IgD-negative memory B cell (primary cell): ENCODE measurements around the gene ADGRG3. TPM values are rescaled to one million over a fixed set of nuclear protein-coding genes. Genes with fewer than 3 reads are reported as not detected.

Experiments
- H3K27ac Mint-ChIP-seq, 3 donors: one replicate each; pipeline ENCODE4 v1.8.0; 2020 to 2022; ENCODE audit warnings: mild to moderate bottlenecking in 3 of 3, mixed read lengths in 3 of 3, moderate library complexity in 1 of 3
- H3K27me3 Mint-ChIP-seq: one replicate; pipeline ENCODE4 v1.8.0; 2021; ENCODE audit warnings: mixed read lengths
- H3K36me3 Mint-ChIP-seq: one replicate; pipeline ENCODE4 v1.8.0; 2020; ENCODE audit warnings: mild to moderate bottlenecking, mixed read lengths
- H3K4me1 Mint-ChIP-seq, 3 donors: one replicate each; pipeline ENCODE4 v1.8.0; 2020 to 2022; ENCODE audit warnings: mixed read lengths in 3 of 3, mild to moderate bottlenecking in 1 of 3
- H3K4me3 Mint-ChIP-seq, 4 donors: one replicate each; pipeline ENCODE4 v1.8.0; 2020 to 2022; ENCODE audit warnings: mild to moderate bottlenecking in 4 of 4, mixed read lengths in 4 of 4, moderate library complexity in 3 of 4
- H3K9me3 Mint-ChIP-seq, 3 donors: one replicate each; pipeline ENCODE4 v1.8.0; 2020 to 2021; ENCODE audit warnings: mixed read lengths in 3 of 3, mild to moderate bottlenecking in 1 of 3
- polyA plus RNA-seq: library from polyadenylated mRNA; unstranded; fragments of 300-500 nt; fragmentation: Illumina TruSeq; gene quantifications from one replicate; pipeline ENCODE4 v1.2.3, GENCODE V29; 2021

The ADGRG3 gene
- polyA plus RNA-seq, 1 donor from 2014 or later = not detected

DNA sequence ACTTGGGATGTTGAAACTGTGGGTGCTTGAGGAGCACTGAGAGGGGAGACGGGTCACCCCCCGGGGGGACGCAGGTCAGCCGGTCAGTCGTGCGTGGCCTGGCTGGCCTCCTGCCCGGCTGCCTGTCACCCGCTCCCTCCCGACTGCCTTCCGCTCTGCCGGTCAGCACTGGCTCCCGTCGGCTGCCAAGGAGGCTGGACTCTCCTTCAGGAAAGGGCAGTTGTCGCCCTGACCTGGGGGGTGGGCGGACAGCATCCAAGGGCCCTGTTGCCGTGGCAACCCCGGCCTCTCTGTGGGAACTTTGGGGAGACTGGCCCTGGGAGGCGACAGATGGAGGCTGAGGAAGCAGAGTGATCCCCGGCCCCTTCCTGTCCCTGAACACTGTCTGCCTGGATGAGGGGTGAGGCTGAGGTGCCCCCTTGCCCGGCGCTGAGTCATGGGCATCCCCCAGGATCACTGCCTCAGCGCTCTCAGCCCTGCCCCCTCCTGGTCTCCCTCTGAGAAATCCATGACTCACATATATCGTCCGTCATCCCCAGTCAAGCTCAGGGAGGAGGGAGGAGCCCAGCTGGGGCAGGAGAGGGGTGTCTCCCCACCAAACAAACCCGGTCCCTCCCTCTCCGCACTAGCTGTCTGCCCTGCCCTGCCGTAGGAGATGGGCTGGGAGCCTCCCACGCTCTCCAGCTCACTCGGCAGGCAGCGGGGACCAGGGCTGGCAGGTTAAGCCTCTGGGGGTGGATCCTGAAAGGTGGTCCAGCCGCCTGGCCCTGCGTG, 39.9 kb upstream of the ADGRG3 start, which contains the start of gene ADGRG1:
ADGRG1 (plus strand) TSS at position 623 of the 774 bp plus-strand sequence. CDS start 21,658 bp downstream, outside the sequence.
- H3K36me3 Mint-ChIP-seq = no peaks in the 10 kb centered on the region
- H3K9me3 Mint-ChIP-seq = no peaks in the 10 kb centered on the region
- H3K4me1 Mint-ChIP-seq = no peaks in the 10 kb centered on the region
- H3K4me3 Mint-ChIP-seq = no peak within 1 kb of the TSS
- H3K27ac Mint-ChIP-seq = no peak within 1 kb of the TSS
- peaks cover 36% of the 10 kb centered on the region for H3K27me3 Mint-ChIP-seq

DNA sequence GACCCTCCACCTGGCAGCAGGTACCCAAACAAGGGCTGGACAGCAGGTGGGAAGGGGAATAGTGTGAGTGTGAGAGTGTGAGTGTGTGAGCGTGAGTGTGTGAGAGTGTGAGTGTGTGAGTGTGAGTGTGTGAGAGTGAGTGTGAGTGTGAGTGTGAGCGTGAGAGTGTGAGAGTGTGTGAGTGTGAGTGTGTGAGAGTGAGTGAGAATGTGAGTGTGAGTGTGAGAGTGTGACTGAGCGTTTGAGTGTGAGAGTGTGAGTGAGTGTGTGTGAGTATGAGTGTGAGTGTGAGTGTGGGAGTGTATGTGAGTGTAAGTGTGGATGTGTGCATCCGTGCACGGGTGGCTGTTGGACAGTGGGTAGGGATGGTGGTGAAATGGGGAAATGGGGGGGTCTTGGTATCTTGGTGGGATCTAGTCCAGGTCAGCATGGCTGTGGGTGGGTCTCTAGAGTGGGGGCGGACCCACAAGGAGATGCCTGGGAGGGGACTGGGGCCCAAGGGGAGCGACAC, 39.3 kb upstream of the ADGRG3 start:
- Mint-ChIP-seq H3K27ac (no peak overlapping the region), H3K4me3 (no peak overlapping the region), H3K36me3 (no peaks in the 10 kb centered on the region), H3K27me3 (peaks cover 36% of the 10 kb centered on the region), H3K4me1 (no peaks in the 10 kb centered on the region), H3K9me3 (no peaks in the 10 kb centered on the region)

DNA sequence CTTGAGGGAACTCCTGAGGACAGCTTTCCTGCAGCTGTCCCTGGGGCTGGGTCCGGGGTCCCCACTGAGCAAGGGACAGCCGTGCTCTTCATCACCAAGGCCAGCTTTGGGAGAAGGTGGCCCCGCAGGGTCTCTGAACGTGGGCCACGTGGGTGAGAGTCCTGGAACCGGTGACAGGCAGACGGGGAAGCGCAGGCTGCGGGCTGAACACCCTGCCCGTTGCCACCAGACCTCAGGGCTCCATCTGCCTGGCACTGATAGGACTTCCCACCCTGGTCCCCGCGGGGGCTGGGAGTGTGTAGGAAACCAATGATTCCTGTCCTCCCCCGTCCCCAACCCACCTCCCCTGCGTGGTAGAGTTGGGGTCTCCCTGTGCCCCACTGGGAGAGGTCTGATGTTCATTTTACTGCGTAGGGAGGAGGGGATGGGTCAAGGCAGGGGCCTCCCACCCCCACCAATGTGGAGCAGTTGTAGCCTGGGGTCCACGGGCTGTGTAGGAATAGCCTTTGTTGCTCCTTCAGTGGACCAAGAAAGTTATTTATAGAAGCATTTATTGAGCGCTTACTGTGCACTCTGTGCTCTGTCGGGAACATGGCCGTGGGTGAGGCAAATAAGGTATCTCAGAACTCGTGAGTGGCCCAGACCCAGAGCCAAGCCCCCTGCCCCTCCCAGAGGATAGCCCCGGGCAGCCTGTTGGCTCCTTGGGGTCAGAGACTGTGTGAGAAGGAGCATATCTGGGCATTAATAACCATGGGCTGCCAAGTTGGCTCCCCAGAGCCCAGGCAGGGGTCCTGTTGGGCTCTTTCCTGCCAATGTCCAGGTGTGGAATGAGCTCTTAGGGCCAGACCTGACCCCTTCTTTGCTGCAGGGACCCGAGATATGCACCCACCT, 38.3 kb upstream of the ADGRG3 start:
- Mint-ChIP-seq H3K4me1 (no peaks in the 10 kb centered on the region), H3K9me3 (no peaks in the 10 kb centered on the region), H3K36me3 (no peaks in the 10 kb centered on the region), H3K27ac (no peak overlapping the region), H3K4me3 (no peak overlapping the region), H3K27me3 (peaks cover 37% of the 10 kb centered on the region)

DNA sequence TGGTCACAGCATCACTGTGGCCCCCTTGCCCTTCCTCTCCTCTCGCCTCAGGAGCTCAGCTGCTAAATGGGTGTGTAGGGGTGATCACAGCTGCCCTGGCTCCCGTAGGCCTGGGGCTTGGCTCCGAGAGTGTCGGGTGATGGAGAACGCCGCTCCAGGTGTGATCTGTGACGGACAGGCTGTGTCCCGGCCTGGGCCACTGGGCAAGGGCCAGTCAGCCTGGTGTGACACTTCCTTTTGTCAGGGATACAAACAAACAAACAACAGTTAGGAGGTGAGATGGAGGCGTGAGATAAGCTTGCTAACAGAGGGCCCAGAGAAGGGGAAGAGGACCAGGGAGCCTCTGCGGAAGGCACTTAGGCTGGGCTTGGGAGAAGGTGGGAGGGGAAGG, 37.7 kb upstream of the ADGRG3 start:
- no peak overlapping the region for H3K27ac Mint-ChIP-seq
- no peak overlapping the region for H3K4me3 Mint-ChIP-seq
- peaks cover 35% of the 10 kb centered on the region for H3K27me3 Mint-ChIP-seq

DNA sequence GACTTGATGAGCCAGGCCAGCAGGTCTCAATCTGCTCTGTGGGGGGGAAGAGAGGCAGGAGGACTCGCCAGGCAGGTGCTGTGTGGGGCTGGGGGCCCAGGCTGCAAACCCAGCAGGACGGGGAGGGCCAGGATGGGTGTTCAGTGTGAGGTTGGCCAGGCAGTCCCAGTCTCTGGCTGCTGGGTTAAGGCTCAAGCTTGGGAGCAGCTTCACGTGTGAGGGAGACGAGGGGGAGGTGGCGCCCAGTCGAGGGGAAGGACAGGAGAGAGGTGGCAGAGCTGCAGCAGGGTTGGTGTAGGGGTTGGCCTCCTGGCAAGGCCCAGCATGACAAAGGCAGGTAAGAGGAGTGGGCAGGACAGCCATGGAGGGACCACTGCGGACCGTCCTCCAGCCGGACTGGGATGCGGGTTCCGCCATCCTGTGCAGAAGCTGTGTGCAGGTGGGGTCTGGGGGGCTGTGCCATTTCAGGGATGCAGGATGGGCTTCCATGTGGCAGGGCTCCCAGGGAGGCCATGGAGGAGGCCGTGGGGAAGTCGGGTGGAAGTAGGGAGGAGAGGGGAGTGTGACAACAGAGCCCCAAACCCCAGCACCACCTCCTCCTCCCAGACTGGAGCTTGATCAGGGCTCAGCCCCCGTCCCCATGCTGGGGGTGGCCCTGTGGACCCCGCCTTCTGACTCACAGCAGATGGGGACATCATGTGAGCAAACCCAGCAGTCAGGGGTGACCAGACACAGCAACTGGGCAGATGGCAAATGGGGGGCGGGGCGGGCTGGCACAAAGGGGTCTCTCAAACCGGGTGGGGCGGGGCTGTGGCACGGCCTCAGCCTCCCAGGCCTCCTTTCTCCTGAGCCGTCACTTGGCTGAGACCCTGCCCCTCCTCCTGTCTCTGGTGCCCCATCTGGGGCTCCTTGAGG, 36.9 kb upstream of the ADGRG3 start:
- Mint-ChIP-seq H3K4me3 (peak overlapping the region in 1 of 4 donors; percentile 20), H3K27me3 (peaks cover 36% of the 10 kb centered on the region), H3K36me3 (no peaks in the 10 kb centered on the region), H3K4me1 (no peaks in the 10 kb centered on the region), H3K9me3 (no peaks in the 10 kb centered on the region), H3K27ac (no peak overlapping the region)

More for the DNA sequence above, 37.7 kb upstream of the ADGRG3 start:
- Mint-ChIP-seq H3K4me1 (no peaks in the 10 kb centered on the region), H3K36me3 (no peaks in the 10 kb centered on the region), H3K9me3 (no peaks in the 10 kb centered on the region)

DNA sequence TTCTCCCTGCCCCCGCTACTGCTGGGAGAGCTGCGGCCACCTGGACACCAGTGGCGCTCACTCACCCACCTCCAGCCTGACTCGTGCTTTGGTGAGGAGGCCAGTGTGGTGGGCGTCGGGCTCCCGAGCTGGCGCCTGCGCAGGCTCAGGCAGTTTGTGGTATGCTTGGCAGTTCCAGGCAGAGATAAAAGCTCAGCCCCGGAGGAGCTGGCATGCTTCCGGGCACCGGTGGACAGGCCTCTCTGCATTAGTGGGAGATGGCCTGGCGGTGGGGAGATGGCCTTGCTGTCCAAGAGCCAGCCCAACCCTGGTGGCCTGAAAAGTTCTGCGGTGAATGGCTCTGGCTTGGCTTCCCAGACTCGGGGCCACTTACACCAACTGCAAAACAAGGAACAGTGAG, 35.5 kb upstream of the ADGRG3 start:
- H3K4me3 Mint-ChIP-seq = no peak overlapping the region
- H3K27ac Mint-ChIP-seq = peak overlapping the region in 1 of 3 donors; percentile 74
- no peaks in the 10 kb centered on the region for H3K4me1 Mint-ChIP-seq
- H3K9me3 Mint-ChIP-seq = no peaks in the 10 kb centered on the region
- peaks cover 38% of the 10 kb centered on the region for H3K27me3 Mint-ChIP-seq
- peaks cover 2% of the 10 kb centered on the region for H3K36me3 Mint-ChIP-seq

DNA sequence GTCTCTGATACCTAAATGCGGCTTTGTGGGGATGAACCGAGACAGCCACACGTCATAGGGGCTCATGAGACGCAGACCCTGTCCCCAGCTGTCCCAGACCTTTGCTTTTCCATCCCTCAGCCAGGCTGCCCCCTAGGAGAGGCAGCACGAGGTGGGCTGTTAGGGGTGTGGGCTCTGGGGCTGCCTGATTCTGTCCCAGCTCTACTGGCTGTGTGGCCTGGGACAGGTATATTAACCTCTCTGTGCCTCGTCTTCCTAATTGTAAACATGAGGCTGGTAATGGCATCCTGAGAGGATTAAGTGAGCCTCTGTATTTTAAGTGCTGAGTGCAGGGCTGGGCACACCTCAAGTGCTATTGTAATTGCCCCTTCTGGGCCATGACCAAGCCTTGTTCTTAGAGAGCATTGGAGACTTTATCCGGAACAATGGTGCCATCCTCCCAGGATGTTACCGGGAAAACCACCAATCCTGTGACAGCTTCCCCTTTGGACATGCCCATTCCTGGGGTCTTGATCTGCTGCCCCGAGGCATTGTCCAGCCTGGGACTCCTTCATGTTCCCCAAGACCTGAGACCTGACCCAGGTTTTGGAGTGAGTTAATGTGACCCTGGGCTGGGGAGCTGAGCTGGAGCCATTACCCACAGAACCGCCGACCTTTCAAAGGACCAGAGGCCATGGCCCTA, 34.6 kb upstream of the ADGRG3 start:
- Mint-ChIP-seq H3K4me1 (no peaks in the 10 kb centered on the region), H3K27ac (no peak overlapping the region), H3K27me3 (peaks cover 39% of the 10 kb centered on the region), H3K36me3 (peaks cover 2% of the 10 kb centered on the region), H3K4me3 (no peak overlapping the region), H3K9me3 (no peaks in the 10 kb centered on the region)

DNA sequence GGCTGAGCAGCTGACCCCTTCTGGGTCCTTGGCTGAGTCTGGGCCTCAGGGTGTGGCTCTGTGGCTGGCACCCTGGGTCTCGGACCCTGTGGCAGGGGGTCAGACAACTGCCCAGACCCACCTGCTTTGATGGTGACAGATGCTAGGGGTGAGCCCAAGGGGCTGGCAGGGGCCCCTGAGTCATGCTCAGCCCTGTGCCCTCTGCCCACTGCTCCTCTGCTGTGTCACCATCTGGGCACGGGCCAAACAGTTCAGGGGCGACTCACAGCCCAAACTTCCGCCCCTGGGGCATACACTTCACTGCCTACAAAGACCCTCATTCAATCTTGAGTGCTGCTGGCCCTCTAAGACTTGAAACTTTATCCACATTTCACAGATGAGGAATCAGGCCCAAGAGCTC, 33.9 kb upstream of the ADGRG3 start:
- Mint-ChIP-seq H3K27ac (no peak overlapping the region), H3K4me1 (no peaks in the 10 kb centered on the region), H3K9me3 (no peaks in the 10 kb centered on the region), H3K4me3 (no peak overlapping the region), H3K36me3 (peaks cover 2% of the 10 kb centered on the region), H3K27me3 (peaks cover 33% of the 10 kb centered on the region)

DNA sequence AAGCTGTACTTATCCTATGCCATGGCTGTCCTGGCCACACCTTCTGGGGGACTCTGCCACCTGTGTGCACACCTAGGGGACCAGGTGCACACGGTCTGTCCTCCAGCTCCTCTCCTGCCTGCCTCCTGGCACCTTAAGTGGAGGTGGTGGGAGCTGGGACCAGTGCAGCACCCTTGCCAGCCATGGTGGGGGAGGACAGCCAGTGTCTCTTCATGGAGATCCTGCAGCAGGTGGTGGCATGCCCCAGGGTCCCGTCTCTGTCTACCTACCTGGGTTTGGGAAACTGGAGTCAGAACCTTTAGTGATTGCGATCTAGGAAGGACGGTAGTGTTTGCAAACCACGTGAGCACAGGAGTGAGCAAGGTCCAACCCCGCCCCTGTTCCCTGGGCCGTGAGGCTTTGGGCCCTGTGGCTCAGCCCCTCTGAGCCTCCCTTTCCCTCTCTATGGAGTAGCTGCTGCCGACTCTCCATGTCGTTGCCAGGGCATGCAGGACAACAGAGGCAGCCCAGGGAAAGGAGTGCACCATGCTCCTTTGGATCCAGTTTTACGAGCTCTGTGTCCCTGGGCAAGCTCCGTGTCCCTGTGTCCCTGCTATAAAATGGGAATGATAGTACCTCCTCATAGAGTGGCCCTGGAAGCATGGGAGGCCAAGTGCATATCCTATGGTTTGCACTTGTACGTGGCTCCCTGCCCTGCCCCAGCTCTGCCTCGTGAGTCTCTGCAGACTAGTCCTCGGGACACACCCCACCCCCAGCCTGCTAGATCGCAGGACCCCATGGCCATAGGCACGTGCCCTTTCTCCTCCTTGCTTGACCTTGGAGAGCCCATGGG, 32.6 kb upstream of the ADGRG3 start:
- Mint-ChIP-seq H3K36me3 (peaks cover 2% of the 10 kb centered on the region), H3K27ac (peak overlapping the region in 1 of 3 donors; percentile 27), H3K4me1 (no peaks in the 10 kb centered on the region), H3K27me3 (peaks cover 30% of the 10 kb centered on the region), H3K9me3 (no peaks in the 10 kb centered on the region), H3K4me3 (no peak overlapping the region)

DNA sequence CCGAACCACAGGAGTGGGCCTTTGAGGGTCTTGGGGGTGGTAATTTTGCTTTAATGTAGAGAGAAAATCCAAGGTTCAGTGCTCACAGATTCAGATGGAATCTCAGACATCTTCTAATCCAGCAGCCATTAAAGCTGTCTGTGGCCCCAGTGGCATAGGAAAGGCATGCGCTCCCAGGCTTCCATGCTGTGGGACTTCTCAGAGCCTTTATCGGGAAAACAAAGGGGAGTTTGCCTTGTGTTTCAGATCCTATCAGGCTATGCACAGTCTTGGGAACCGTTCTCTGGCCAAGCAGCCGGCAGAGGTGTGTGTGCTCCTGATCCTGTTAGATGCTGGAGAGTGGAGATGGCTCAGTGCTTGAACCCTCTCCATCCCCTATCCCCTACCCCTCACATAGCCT, 31.9 kb upstream of the ADGRG3 start:
- Mint-ChIP-seq H3K36me3 (peaks cover 2% of the 10 kb centered on the region), H3K27ac (peak overlapping the region in 2 of 3 donors; percentile 27 to 40), H3K27me3 (peaks cover 27% of the 10 kb centered on the region), H3K4me1 (peaks cover 0 to 1% (median 0%) of the 10 kb centered on the region in 3 donors), H3K4me3 (no peak overlapping the region), H3K9me3 (no peaks in the 10 kb centered on the region)

DNA sequence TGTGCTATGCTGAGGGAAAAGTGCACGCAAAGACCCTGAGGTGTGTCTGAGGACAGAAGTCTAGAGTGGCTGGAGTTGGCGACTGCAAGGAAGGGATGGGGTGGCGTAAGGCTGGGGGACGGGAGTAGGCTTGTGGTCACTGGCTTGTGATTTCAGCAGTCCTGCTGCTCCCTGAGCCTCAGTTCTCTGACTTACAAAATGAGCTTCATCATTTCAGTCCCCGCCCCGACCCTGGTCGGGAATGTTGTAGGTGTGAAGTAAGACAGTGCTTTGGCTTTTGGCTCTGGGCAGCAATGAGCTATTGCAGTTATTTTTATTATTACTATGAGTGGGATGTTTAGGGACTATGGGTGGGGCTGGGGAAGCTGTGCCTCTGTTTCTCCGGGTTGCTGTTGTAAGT, 31.1 kb upstream of the ADGRG3 start:
- peaks cover 0 to 1% (median 0%) of the 10 kb centered on the region in 3 donors for H3K4me1 Mint-ChIP-seq
- H3K4me3 Mint-ChIP-seq = no peak overlapping the region
- no peak overlapping the region for H3K27ac Mint-ChIP-seq
- no peaks in the 10 kb centered on the region for H3K9me3 Mint-ChIP-seq
- H3K36me3 Mint-ChIP-seq = peaks cover 2% of the 10 kb centered on the region
- peaks cover 26% of the 10 kb centered on the region for H3K27me3 Mint-ChIP-seq

DNA sequence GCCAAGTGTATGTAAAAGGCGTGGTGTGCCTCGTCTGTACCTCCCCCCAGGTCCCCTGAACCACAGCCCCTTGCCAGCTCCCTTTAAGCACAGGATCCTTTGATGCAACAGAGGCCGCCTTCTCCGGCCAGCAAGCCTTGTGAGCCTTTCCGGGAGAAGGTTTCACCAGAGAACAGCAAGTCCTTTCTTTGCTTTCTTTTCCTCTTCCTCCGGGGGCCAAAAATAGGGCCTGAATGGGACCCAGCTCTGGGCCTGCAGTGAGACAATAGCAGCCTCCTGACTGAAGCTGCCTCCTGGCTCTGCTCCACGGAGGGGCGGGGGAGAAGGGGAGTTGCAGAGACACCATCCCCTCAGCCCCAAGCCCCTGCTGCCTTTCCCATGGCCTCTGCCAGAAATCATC, 30.7 kb upstream of the ADGRG3 start:
- Mint-ChIP-seq H3K27me3 (peaks cover 28% of the 10 kb centered on the region), H3K4me1 (peaks cover 0 to 1% (median 0%) of the 10 kb centered on the region in 3 donors), H3K9me3 (no peaks in the 10 kb centered on the region), H3K36me3 (peaks cover 2% of the 10 kb centered on the region), H3K4me3 (no peak overlapping the region), H3K27ac (no peak overlapping the region)

DNA sequence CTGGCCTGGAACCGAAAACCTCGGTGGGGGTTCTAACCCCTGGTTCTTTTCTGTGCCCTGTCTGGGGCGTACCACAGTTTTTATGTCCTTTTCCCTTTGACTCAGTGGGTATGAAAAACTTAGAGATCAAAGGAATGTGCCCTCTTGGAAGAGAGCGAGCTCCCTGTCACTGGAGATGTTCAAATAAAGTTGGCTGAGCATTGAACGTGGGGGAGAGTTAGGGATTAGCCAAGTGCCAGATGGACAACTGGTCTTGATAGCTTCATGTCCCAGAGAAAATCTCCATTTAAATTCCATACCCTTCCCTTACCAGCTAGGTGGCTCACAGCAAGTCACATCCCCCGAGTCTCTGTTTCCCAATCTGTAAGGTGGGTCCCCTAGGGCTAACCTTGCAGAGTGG, 30.1 kb upstream of the ADGRG3 start:
- Mint-ChIP-seq H3K27ac (no peak overlapping the region), H3K9me3 (no peaks in the 10 kb centered on the region), H3K36me3 (peaks cover 2% of the 10 kb centered on the region), H3K4me1 (peaks cover 0 to 1% (median 0%) of the 10 kb centered on the region in 3 donors), H3K27me3 (peaks cover 28% of the 10 kb centered on the region), H3K4me3 (no peak overlapping the region)
